NCI-H2081 (cell line): ENCODE data around the gene ABCC9.
A peak's percentile ranks its signal among the peaks of the same experiment; 100 is the strongest.

Experiments
- DNase-seq, 2 experiments: peaks; one replicate each; lab custom pipeline; 2025; lab: John Stamatoyannopoulos, UW

Gene ABCC9

GRCh38 chr12:21877293-21877982 lies 63.8 kb downstream of the ABCC9 start:
- no peak for DNase-seq

- no peak for DNase-seq
Measured at GRCh38 chr12:21865846-21866245, 75.4 kb downstream of the ABCC9 start.

GRCh38 chr12:21860534-21860933 lies 80.7 kb downstream of the ABCC9 start:
- DNase-seq: no peak

- no peak for DNase-seq
Measured at GRCh38 chr12:21860128-21860527, 81.1 kb downstream of the ABCC9 start.

- DNase-seq: no peak
Measured at GRCh38 chr12:21852251-21852650, 89.0 kb downstream of the ABCC9 start.

- DNase-seq: no peak
Measured at GRCh38 chr12:21851151-21851550, 90.1 kb downstream of the ABCC9 start.

GRCh38 chr12:21850419-21850818 lies 90.8 kb downstream of the ABCC9 start:
- no peak for DNase-seq

GRCh38 chr12:21849878-21850277 lies 91.3 kb downstream of the ABCC9 start:
- no peak for DNase-seq

- DNase-seq: no peak
Measured at GRCh38 chr12:21848192-21848591, 93.0 kb downstream of the ABCC9 start.

GRCh38 chr12:21843795-21844194 lies 97.4 kb downstream of the ABCC9 start:
- no peak for DNase-seq

- DNase-seq: no peak
Measured at GRCh38 chr12:21839776-21840175, 101.5 kb downstream of the ABCC9 start.

- no peak for DNase-seq
Measured at GRCh38 chr12:21837847-21838246, 103.4 kb downstream of the ABCC9 start.

GRCh38 chr12:21831791-21832344 lies 109.4 kb downstream of the ABCC9 start:
- DNase-seq: no peak

GRCh38 chr12:21828779-21829178 lies 112.4 kb downstream of the ABCC9 start:
- DNase-seq: peak; percentile 19 to 59

GRCh38 chr12:21828136-21828775 lies 113.0 kb downstream of the ABCC9 start:
- DNase-seq: no peak

GRCh38 chr12:21827083-21827482 lies 114.1 kb downstream of the ABCC9 start:
- no peak for DNase-seq

- no peak for DNase-seq
Measured at GRCh38 chr12:21826618-21826910, 114.7 kb downstream of the ABCC9 start.

GRCh38 chr12:21825886-21826617 lies 115.2 kb downstream of the ABCC9 start:
- no peak for DNase-seq

- no peak for DNase-seq
Measured at GRCh38 chr12:21823581-21823980, 117.6 kb downstream of the ABCC9 start.

GRCh38 chr12:21819678-21820077 lies 121.5 kb downstream of the ABCC9 start:
- DNase-seq: no peak

GRCh38 chr12:21819236-21819635 lies 122.0 kb downstream of the ABCC9 start:
- no peak for DNase-seq

- DNase-seq: peak in 1 of 2 experiments; percentile 40
Measured at GRCh38 chr12:21818627-21819026, 122.6 kb downstream of the ABCC9 start.
